Activated CD8-positive, alpha-beta memory T cell treated with anti-CD3 and anti-CD28 coated beads for 1 hour (primary cell): ENCODE measurements around the gene TMEM143.
"Not testable (repeated sequence)": the region's sequence is repeated elsewhere in the genome, so short reads cannot be mapped to it uniquely, and the experiment has no call there.

Experiments used
- DNase-seq, 2 donors: peaks; one replicate each; pipeline ENCODE4 v3.0.0-alpha.2; 2020; ENCODE audit warnings: low read depth in 1 of 2; ENCODE audit errors: extremely low read depth in 1 of 2

The TMEM143 gene

GRCh38 chr19:48363810-48364597 is at the start of gene TMEM143, which contains the start of gene SYNGR4:
TSS of gene TMEM143 (minus strand) at chr19:48363940. CDS start at chr19:48363920, 20 bp downstream.
TSS of gene SYNGR4 (plus strand) at chr19:48364367. CDS start at chr19:48365843, 1,476 bp downstream.
- peak; percentile 93 to 96 for DNase-seq

DNA sequence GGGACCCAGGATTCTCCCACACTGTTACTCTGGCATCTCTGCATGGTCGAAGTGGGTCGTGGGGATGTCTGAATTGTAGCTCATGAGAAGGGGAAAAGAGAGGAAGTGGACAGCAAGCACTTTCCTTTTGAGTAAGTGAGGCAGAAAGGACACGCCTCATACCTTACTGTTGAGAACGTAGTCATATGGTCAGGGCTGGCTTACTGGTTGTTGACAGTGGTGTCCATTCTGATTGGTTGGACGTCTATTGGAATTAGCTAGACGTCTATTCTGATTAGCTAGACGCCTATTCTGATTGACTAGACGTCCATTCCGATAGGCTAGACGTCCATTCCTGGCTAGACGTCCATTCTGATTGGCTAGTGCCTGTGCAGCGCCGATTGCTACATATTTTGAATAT is 42.1 kb upstream of the TMEM143 start:
- DNase-seq, result no peak

DNA sequence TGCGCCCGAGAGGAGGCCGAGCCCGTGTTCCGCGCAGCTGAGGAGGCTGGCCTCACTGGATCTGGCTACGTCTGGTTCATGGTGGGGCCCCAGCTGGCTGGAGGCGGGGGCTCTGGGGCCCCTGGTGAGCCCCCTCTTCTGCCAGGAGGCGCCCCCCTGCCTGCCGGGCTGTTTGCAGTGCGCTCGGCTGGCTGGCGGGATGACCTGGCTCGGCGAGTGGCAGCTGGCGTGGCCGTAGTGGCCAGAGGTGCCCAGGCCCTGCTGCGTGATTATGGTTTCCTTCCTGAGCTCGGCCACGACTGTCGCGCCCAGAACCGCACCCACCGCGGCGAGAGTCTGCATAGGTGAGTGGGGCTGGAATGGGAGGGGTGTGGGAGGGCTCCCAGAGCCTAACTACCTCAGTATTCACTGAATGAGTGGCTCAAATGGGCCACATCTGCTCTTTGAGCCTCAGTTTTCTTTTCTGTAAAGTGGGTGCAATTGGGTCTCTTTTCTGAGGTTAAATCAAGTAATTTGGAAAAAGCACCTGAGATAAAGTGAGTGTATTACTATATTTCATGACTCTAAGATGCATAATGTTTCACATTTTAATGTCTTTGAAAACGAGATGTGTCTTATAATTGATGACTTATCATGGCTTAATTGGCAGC is 41.4 kb upstream of the TMEM143 start:
- DNase-seq, result no peak

GRCh38 chr19:48403606-48404005 is 39.9 kb upstream of the TMEM143 start:
- no peak for DNase-seq

DNA sequence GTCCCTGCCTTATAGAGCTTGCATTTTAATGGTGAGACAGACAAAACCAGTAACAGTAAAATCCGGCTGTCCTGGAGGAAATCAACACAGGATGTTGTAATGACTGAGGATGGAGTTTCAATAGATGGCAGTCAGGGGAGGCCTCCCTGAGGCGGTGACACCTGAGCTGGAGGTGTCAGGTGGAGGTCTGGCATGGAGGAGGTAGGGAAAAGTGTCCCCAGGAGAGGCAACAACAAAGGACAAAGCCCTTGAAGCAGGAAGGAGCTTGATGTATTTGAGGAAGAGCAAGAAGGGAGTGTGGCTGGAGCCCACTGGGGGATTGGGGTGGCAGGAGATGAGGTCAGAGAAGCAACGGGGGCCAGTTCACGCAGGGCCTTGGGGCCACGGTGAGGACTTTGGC is 37.5 kb upstream of the TMEM143 start:
- no peak for DNase-seq

GRCh38 chr19:48400018-48400742 is 36.4 kb upstream of the TMEM143 start:
- no peak for DNase-seq

DNA sequence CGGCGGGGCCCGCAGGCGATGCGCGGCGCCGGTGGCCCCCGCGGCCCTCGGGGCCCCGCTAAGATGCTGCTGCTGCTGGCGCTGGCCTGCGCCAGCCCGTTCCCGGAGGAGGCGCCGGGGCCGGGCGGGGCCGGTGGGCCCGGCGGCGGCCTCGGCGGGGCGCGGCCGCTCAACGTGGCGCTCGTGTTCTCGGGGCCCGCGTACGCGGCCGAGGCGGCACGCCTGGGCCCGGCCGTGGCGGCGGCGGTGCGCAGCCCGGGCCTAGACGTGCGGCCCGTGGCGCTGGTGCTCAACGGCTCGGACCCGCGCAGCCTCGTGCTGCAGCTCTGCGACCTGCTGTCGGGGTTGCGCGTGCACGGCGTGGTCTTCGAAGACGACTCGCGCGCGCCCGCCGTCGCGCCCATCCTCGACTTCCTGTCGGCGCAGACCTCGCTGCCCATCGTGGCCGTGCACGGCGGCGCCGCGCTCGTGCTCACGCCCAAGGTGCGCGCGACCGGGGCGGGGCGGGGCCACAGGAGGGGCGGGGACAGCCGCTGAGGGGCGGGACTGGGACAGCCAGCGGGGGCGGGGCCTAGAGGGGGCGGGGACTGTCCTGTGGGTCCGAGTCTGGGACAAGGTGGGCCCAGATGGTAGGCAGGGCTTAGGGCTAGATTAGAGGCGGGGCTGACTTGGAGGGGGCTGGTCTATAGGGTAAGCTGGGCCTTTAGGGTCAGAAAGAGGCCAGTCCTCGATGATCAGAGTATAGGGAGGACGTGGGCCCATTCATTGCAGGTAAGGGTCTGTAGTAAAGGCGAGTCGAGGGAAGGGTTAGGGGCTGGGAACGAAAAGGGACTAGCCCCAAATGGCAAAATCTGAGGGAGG is 34.9 kb upstream of the TMEM143 start:
- DNase-seq, result peak; percentile 38 to 78

GRCh38 chr19:48398102-48398374 is 34.3 kb upstream of the TMEM143 start:
- DNase-seq, result no peak

DNA sequence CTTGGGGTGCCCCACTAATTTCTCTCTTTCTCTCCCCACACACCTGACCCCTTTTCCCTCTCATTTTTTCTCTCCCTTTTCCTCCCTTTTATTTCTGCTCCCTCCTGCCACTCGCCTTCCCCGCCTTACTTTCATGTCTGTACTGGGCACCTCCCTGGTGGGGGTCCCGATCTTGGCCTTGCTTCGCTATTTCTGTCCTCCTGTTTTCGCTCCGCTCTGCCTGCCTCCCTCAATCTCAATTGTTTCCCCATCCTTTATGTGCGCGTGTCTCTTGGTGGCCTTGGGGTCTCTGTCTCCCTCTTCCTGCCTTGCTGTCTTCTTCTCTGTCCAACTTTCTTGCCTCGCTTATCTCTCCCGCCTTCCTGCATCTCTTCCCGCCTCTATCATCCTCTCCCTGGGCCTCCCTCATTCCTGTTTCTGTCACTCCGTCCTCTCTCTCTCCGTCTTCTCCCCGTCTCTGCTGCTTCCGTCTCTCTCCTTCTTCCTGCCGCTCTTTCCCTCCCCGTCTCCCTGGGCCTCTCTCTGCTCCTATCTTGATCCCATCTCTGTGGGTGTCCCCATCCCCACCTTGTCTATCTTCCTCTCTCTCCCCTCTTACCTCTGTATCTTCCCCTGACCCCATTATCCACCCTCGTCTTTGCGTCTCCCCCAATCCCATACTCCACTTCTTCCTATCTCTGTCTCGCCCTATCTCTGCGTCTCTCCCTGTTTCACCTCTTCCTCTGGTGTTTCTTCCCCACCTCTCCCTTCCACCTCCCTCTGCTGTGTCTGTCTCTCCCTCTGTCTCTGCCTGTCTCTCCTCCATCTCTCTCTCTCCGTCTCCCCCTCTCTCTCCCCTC is 33.7 kb upstream of the TMEM143 start:
- DNase-seq, result no peak

GRCh38 chr19:48396824-48397176 is 33.1 kb upstream of the TMEM143 start:
- no peak for DNase-seq

- no peak for DNase-seq
Observed at GRCh38 chr19:48396016-48396823, 32.5 kb upstream of the TMEM143 start.

- no peak for DNase-seq
Observed at GRCh38 chr19:48395499-48395898, 31.8 kb upstream of the TMEM143 start.

- no peak for DNase-seq
Observed at GRCh38 chr19:48395170-48395455, 31.4 kb upstream of the TMEM143 start.

DNA sequence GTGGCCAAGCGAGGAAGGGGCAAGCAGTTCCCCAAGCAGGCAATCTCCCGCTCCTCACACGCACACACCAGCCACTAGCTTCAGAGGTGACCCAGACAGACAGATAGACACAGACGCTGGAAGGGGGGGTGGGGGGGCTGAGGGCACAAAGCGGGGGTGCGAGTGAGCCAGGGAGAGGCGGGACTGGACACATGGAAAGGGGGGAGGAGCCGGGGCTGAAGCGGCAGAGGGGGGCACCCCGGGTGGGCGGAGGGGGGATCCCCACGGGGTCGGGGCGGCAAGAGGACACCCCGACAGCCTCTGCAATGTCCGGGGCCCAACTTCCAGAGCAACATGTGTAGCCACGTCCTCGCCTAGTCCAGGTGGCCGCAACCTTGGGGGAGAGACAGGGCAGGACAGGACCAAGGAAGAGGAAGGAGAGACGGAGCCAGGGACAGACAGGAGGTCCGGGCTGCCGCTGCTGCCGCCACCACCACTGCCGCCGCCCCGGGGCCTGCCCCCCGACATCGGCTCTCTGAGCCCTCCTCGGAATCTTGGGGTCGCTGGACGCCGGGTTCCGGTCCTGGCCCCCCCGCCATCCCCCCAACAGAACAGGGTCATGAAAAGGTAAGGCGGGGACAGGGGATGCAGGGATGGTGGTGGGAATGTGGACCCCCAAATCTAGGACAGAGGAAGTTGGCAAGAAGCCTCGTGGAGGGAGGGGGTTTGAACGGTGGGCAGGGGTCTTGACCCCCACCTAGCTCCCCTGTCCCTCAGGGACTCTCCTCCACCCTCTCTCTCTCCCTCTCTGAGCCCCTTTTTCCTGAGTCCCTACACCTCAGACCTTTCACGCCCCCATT is 30.8 kb upstream of the TMEM143 start:
- DNase-seq, result no peak

DNA sequence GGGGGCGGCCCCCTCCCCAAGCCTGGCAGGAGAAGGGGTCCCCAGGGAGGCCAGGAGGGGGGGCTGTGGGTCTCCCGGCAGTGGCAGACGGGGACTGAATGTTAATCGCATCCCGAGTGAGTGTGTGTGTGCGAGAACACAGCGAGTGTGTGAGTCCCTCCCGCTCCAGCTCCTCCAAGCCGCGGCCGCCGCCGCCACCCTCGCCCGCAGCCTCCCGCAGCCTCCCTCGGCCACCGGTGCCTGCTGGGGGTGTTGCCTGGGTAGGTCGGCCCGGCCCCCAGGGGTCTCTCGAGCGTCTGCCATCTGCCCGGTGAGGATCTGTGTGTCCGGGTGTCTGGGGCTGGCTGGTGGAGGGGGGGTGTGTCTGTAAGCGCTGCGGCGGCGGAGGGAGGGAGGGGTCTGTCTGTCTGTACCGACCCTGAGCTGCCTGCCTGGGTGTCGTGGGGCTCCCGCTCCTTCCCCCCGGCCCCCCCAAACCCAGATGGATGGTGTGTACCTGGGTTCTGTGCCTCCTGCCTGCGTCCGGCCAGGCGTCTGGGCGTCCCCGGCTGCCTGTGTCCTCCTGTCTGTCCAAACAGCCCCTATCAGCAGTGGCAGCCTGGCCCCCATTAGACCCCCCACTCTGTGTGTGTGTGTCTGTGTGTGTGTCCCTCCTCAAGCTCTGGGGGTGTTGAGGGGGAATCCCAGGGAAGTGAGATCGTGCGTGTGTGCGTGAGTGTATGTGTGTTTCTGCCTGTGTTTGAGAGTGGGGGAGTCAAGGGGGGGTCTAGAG is 30.0 kb upstream of the TMEM143 start, which contains the start of gene GRIN2D:
Gene GRIN2D (plus strand): TSS at position 110 of the 772 bp plus-strand sequence. CDS start 4,725 bp downstream, outside the sequence.
- no peak for DNase-seq

DNA sequence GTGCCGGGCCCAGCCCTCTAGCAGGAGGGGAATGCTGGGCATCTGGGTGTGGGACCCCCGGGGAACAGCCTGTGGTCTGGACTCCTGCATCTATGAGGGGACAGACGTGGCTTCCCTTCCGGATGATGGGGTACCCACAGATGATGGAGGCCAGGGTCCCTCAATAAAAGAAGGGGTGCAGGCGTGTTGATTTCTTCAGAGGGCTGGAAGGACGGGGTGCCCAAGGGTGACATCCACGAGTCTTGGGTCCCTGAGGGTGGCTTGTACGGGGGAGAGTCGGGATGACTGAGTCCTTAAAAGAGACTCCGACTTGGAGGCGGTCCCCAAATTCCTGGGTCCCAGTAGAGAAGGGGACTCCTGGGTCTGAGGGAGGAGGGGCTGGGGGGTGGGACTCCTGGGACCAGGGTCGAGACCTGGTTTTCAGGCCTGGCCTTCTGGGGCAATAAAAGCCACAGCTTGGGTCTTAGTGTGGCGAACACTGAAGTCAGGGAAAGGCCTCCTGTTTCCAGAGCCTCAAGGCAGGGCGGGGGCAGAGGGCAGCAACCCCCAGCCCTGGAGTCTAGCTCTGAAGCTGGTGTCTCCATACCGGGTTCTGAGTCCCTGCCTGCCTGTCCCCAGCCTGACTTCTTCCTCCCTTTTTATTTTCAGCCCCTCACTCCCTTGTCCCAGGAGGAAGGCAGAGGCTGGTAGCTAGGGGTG is 29.3 kb upstream of the TMEM143 start:
- DNase-seq, result no peak

DNA sequence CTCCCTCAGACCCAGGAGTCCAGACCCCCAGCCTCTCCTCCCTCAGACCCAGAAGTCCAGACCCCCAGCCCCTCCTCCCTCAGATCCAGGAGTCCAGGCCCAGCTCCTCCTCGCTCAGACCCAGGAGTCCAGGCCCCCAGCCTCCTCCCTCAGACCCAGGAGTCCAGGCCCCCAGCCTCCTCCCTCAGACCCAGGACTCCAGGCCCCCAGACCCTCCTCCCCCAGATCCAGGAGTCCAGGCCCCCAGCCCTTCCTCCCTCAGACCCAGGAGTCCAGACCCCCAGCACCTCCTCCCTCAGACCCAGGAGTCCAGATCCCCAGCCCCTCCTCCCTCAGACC is 28.2 kb upstream of the TMEM143 start:
- not testable (repeated sequence) for DNase-seq
